SW480 (cell line): ENCODE data around the gene TPP2.

Source experiments
- DNase-seq: peaks from one replicate; pipeline ENCODE4 v3.0.0-alpha.2; 2016; ENCODE audit warnings: low spot score

TPP2 gene

DNA sequence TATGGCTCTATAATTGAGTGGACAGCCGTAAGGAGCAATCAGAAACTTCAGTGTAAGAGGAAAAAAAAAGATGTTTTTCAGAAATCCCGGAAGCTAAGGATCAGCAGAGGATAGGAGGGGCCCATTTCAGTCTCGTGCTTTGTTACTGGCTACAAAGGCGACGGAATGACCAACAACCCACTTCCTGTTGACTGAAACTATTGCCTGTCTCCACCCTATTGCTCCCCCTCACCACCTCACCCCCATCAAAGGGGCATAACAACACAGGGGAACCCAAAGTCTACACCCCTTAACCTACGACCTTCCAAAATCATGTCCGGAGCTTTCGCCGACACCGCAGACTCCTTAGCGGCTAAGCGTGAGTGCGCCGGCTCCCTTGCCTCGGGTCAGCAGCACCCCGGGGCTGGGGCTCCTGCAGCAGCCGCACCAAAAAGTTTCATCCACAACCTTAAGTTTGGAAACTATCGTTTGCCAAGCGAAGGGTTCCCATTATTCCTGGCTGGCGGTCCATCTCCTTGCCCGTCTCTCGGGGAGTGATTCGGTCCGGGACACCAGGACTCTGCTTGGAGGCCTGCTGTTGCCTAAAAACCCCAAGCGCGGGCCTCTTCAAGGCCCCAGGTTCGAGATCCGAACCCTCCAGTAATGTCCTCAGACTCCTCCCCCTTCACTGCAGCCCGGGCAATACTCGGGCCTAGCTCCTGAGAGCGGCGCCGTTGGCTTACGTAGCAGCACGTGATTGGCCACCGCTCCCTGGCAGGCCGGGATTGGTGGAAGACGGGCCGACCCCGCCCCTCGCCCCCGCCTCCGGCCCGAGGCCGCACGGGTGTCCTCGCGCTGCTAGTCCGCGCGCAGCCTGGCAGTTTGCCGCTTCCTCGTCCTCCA is at the start of gene TPP2:
Gene TPP2, plus strand, starts transcription at position 840 of the 882 bp plus-strand sequence. CDS start 53 bp downstream, outside the sequence.
- peak; percentile 95 for DNase-seq

DNA sequence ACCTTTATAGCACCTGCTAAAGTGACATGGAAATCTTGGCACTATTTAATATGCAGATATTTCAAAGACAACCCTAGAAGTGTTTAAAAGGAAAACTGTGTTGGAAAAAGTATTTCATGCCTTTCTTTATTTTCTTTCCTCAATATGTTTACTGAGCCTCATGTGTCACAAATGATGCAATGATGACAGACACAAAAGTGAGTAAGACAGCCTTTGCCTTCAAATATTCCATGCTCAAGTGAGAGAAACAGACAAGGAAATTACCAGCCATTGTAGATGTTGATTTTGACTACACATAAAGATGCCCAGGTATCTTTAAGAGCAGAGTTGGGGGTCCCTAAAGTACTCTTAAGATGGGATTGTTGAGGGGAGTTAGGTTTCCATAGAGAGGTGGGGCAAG is 48.0 kb upstream of the TPP2 start:
- DNase-seq, result no peak

DNA sequence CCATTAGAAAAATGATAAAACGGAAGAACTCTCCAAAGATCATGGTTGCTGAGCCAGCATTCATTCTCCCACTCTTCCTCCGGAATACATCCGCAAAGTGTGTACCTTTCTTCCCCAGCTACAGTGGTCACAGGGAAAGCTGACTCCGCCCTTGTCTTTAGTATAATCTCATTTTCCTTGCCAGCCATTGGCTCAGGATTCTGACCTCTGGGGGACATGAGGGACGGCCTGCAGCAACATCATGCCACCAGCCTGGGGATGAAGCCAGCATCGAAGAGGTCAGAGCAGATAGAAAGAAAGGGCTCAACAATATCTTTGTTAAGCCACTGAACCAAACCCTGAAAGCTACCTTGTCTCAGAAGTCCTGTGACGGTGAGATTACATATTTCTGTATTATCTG is 46.3 kb upstream of the TPP2 start:
- no peak for DNase-seq

DNA sequence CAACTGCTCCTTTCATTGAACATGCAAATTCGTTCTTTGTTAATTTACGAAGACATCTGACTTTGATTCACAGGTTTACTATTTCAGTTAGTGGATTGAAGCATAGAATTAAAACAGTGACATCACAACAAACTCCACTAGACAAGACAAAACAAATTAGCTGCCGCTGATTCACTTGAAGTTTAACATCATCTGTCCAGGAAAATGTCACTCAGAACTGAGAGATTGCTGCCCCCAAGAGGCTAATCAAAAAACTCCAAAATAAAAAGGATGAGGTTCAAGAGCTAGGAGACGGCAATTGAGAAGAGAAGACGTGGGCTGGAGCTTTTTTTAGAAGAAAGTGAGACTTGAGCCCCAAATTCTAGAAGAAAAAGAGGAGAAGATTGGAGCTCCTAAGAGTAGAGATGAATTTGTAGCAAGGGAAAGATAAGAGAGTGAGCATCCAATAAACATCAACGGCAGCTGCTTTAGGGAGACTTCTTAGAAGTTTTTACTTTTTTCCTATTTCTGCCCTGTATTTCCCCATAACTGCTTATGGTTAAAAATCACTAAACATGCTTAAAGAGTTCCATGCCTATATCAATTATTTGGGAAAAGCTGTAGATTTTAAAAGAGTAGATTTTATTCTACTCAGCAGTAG is 40.8 kb upstream of the TPP2 start:
- peak; percentile 54 for DNase-seq

DNA sequence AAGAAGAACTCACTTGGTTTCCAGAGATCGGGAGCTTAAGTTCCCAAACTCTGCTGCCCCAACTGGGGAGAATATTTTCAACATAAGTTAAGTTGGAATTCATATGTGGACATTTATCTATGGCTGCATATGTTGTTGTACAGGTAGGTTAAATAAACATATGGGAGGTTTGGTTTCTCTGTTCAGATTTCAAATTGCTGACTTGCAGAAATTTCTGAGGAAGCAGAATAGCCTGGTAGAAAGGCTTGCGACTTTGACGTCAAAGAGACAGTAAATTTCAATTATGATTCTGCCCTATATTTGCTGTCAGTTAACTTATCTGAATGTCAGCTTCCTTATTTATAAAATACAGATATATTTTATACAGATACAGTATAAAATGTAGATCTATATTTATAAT is 40.0 kb upstream of the TPP2 start:
- DNase-seq, result no peak

DNA sequence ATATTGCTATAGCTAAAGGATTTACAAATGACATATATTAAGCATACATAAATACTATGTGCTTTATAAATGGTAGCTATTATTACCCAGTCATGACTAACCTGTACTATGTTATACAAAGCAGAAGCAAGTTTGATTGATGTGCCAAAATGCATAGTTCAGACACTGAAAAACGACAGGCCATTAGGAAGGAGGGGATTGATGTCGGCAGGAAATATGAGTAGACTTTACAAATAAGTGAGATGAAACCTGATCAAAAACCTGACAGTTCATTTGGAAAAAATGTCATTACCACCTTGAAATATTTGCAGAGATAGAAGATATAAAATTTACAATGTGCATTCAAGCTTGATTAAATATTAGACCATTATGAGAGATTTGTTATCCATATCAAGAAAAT is 38.8 kb upstream of the TPP2 start:
- no peak for DNase-seq

DNA sequence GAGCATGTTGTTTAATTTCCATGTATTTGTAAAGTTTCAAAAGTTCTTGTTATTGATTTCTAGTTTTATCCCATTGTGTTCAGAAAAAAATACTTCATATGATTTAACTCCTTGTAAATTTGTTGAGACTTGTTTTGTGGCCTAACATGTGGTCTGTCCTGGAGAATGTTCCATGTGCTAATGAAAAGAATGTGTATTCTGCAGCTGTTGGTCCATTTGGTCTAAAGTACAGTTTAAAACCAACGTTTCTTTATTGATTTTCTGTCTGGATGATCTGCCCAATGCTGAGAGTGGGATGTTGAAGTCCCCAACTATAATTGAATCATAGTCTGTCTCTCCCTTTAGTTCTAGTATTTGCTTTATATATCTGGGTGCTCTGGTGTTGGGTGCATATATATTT is 34.9 kb upstream of the TPP2 start:
- DNase-seq, result no peak

DNA sequence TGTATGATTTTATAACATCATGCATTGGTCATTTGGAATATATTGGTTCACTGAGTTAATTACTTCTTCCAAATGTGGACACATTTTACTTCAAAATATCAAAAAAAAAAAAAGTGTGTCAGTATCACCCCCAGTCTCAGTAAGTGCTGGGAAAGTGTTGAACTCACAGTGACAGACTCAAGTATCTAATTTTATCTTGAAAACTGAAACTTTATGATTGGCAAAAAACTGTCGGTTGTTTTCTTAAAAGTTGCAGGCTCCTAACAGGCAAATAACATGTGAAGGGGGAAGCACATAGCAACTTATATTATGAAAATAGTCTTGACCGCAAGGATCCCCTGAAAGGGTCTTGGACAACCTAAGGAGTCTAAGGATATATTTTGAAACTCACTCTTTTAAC is 33.5 kb upstream of the TPP2 start:
- DNase-seq, result no peak

DNA sequence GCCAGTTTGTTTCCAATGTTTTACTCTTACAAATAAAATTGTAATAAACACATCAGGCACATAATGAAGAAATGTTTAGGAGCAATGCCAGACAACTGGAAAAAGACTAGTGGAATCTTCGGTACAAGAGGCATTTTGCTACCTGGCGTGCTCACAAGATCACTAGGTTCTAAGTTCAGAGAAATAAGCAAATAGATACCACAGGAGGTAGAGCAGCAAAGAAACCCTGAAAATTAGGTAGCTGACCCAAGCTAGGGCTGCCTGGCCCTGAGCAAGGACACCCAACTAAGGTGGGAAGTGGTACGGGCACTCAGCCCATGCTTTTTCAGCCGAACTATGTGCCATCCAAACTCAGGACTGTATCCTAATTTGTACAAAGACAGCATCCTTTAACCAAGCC is 32.2 kb upstream of the TPP2 start:
- no peak for DNase-seq

DNA sequence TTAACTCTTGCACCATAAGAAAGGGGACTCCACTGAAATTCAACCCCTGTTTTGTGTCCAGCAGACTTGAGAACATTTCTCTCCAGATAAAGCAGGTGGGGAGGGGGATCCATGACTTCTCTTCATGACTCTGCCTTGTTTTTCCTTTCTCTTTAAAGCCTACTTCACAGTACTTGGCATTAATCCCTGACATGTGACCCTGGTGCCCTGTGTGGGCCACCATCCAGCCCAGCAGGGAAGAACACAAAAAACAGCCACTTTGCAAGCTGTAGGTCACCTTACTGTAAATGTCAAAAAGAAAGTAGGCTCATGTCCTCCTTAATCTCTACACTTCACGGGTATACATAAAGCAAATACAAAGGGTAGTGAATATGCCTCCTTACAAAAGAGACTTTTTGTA is 30.3 kb upstream of the TPP2 start:
- no peak for DNase-seq

DNA sequence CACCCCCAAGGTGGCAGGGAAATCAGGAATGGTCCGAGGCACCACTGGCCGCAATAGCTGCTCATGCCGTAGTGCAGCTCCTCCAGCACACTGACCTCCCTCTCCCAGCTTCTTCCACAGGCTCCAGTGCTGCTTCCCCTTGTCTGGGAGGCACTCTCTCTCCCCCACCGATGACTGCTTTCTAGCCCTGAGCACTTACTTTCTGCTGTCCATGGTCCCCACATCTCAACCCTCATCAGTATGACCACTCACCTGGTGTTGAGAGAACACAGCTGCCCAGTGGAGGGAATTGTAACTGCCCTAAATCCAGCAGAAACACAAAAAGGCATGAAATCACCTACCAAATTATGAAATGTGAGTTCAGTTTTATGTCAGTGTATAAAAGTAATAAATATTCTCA is 28.9 kb upstream of the TPP2 start:
- no peak for DNase-seq

DNA sequence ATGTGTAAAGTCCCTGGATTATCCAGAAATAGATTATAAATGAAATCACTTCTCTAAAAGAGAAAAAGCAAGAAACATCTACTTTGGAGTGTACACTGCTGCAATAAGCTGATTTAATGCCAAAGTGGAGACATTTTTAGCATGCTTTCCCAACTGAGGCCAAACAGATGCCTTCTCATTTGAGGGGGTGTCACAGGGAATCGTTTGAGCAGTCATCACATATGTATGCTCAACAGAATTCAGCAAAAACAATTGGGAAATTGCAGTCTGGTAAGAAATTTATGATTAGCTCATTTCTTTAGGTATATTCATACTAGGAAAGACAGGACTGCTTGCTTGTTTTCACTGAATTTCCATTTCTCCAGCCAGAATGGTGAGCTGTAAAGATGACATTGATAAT is 27.3 kb upstream of the TPP2 start:
- DNase-seq, result no peak

DNA sequence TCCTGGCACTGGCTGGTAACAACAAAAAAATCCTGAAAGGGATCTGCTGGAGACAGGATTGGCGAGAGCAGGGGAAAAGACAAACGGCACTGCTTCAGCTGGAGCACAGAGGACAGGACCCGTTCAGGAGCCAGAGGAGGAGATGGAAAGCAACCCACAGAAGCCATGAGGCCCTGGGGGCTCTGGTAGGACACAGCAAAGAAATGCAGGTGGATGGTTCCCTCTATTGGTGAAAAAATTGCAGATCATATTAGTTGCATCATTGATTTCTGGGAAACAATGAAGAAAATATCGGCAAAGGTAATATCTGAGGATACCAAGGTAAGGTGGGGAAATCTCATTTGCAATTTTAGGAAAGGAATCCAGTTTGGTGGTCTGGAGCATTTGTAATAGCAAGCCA is 25.7 kb upstream of the TPP2 start:
- DNase-seq, result no peak

DNA sequence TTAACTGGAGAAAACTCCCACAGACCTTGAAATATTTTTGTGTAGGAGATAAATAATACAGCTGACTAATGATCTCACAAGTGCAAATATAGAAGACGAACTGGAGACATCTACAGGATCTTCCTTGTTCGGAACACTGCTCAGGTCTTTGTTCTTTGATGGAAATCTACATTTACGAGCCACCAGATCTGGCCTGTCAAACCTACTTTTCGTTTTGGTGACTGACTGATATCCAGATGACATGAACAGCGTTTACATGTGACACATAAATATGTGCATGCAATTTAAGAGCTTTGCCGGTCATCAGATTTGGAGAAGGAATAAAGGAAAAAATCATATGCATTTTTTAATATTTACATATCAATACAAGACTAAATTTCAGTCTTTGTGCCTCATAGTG is 24.5 kb upstream of the TPP2 start:
- DNase-seq, result no peak

DNA sequence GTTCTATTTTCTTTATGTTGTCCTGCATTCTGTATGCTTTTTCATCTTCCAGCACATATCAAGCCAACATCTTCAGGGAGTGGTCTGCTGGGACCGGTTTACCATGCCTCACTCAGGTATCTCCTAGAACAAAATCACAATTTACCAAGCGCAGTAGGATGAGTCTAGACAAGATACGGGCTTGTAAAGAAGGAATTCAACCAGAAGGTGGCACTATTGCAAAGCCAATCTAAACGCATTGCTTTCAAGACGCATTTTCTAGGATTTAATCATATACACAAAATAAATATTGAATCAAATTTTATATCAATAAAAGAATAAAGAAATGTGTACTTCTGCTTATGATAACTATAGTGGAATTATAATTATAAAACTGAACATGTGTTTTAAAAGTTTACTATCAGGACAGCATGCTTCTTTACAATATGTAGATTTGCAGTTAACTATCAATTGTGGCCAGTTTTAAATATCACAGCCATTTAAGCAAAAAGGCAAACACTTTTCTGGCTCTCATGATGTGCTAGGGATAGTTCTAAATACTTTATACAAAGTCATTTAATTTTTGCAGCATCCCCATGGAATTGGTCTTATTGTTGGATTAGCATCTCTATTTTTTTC is 16.1 kb upstream of the TPP2 start:
- DNase-seq, result peak; percentile 54

DNA sequence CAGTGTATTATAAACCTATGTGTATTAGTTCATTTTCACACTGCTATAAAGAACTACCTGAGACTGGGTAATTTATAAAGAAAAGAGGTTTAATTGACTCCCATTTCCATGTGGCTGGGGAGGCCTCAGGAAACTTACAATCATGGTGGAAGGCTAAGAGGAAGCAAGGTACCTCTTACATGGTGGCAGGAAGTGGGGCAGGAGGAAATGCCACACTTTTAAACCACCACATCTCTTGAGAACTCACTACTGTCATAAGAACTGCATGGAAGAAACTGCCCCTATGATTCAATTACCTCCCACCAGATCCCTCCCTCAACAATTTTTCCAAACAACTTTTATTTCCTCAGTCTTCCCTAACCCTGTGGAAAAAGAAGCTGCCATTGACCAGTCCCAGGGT is 14.5 kb upstream of the TPP2 start:
- DNase-seq, result no peak

DNA sequence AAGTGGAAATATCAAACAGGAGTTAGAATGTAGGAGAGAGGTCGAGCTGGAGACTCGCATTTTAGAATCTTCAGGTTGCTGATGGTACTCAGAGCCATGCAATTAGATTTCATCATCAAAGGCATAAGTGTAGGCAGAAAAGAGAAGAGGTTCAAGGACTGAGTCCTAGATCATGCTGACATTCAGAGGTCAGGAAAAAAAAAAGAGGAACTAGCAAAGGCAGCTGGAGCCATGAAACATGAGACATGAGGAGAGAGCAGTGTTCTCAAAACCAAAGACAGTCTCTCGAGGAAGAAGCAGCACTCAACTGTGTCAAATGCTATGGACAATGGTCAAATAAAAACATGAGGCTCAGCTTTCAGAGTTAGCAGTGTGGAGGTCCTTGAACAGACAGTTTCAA is 12.4 kb upstream of the TPP2 start:
- no peak for DNase-seq

DNA sequence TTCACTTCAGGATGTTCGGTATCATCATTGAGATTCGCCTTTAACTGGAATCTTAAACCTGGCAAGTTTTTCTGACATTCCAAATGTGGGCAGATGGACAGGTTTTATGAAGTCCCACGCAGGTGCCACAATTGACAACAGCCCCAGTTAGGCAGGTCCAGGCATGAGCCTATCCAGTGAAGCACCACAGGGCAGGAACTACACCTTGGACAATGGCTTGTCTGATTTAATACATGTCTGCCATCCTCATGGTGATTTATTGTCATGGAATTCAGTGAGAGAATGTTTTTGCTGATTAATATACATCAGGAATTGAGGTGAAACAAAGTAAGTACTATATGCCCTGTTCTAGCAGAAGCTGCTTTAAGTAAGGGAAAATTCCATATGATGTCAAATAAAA is 10.2 kb upstream of the TPP2 start:
- DNase-seq, result no peak

DNA sequence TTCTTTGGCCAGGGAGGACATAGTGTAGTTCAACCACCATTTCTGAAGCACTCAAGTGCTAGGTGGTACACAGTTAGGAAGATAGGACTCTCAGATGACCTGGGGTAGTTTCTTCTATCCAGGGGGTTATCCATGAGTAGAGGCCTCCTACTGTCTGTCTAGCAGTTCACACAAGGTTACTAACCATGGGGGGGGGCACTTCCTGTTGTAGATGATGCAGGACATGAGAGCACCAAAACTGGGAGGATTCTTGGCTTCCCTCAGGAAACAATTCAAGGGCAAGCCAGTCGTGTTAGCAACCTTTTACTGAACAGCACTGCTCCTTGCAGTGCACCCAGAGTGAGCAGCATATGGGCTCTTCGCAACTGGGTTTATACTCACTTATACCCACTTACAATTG is 8.9 kb upstream of the TPP2 start:
- DNase-seq, result no peak

DNA sequence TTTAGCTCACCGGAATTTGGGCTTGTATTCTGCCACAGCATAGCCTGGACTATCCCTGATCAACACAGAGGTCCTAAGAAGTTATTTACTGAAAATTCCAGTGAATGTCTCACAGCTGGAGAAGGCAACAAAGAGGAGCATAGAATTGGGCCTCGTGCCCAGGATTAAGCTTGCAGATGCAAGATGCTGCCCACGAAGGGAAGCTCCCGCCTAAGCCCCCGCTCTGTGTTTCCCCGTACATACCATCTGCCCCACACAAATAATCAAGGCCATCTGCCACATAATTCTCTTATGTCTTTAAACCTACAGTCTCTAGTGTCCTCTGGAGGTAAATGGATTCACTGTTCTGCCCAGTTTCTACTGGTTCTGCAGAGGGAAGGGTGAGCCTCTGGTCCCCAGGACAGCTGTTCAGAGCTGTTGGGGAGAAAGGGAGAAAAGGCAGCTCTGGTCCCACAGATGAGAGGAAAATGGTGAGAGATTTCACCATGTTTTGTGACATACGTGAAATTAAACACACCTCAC is 7.4 kb upstream of the TPP2 start:
- no peak for DNase-seq

DNA sequence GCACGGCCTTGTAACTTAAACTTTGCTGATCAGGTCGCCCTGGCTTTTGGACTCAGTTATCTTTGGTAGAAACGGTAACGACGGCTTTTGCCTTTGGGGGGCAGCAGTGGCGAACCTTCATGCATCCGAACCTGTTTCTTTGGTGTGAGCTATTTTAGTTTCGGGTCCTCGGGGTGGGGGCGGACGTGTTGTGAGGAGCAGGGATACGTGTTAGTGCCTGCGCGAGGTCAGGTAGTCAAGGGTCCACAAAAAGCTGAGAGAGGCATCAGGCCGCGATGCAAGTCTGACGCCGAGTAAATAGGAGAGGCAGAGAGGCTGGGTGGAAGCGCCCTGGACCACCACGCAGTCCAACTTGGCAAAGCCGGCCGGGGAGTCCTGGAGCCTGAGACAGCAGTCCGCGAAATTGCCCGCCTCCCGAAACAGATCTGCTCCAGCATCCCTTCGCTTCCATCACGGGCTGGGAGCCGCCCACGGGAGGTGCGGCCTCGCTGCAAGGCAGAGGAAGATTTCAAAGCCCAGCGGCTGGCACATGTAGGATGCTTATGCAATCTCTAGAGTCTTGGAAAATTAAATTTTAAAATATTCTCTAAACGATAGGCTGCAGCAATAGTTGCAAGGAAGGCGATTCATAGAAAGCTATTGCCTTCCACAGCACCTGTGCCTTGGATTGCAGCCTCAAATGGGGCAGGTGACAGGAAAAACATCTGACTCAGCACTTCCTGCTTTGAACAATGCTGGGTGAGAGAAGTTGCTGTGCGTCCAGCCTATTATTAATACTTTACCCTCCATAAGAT is 4.6 kb upstream of the TPP2 start:
- DNase-seq, result peak; percentile 79

DNA sequence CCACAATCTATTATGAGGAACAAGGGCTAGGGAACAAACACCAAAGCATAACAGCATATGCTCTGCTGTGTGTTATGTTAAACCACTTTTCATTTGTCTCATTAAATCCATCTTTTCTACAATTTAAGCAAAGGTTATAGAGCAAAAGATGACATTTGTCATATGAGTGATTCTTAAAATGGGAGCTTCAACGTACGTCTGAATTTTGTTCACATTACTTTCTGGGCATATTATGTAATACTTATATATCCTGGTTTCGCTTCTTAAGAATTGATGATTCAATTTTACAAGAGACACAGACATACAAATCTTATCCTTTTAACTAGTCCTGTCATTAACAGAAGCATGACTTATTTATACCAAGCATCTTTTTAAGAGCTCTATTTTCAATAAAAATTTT is 3.3 kb upstream of the TPP2 start:
- no peak for DNase-seq
